Effector memory CD4-positive, alpha-beta T cell (primary cell): ENCODE data around the gene ACSF3.

Experiments
- DNase-seq, 3 donors: peaks; one replicate each; pipeline ENCODE4 v3.0.0-alpha.2; 2020
- H3K27ac ChIP-seq: 2 replicates; pipeline ENCODE4 v1.7.0; 2013; ENCODE audit warnings: mild to moderate bottlenecking, low read length, moderate library complexity; ENCODE audit not compliant: insufficient read depth, poor library complexity, severe bottlenecking
- H3K27me3 ChIP-seq: replicated peaks from 2 replicates; pipeline ENCODE4 v1.7.0; 2013; ENCODE audit warnings: mild to moderate bottlenecking, low read length; ENCODE audit not compliant: insufficient read depth, control insufficient read depth, poor library complexity, severe bottlenecking
- H3K36me3 ChIP-seq: 2 replicates; pipeline ENCODE4 v1.7.0; 2013; ENCODE audit warnings: mild to moderate bottlenecking, low read length, moderate library complexity; ENCODE audit not compliant: control insufficient read depth, insufficient read depth
- H3K4me1 ChIP-seq: 2 replicates; pipeline ENCODE4 v1.7.0; 2013; ENCODE audit warnings: low read length, mild to moderate bottlenecking; ENCODE audit not compliant: control insufficient read depth, insufficient read depth, poor library complexity, severe bottlenecking
- H3K4me3 ChIP-seq: 2 replicates; pipeline ENCODE4 v1.7.0; 2013; ENCODE audit warnings: low read length, low read depth, mild to moderate bottlenecking; ENCODE audit not compliant: insufficient read depth, poor library complexity, severe bottlenecking
- H3K9me3 ChIP-seq: 2 replicates; pipeline ENCODE4 v1.7.0; 2013; ENCODE audit warnings: mild to moderate bottlenecking, low read length, moderate library complexity; ENCODE audit not compliant: control insufficient read depth

ACSF3 gene

GRCh38 chr16:89150090-89150835 is 56.6 kb downstream of the ACSF3 start:
- Histone ChIP-seq H3K4me1 (no peaks in the 10 kb centered on the region), H3K27me3 (no peaks in the 10 kb centered on the region), H3K9me3 (no peaks in the 10 kb centered on the region), H3K36me3 (peaks cover 37% of the 10 kb centered on the region), H3K27ac (no peak overlapping the region), H3K4me3 (no peak overlapping the region)
- no peak for DNase-seq

DNA sequence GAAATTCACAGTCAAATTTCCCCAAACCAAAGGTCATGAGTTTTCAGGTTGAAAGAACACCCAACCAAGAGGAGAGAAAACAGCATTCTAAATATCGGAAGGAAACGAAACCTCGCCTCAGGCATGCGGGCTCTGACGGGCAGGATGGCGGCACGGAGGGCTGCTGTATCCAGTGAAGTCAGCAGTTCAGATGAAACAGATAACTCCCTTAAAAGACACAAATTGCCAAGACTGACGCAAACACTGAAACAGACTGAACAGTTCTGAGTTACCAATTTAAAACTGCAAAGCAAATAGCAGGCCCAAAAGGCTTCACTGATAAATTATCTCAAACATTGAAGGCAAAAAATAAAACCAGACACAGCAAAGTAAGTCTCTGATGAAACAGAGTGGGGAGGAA is 57.3 kb downstream of the ACSF3 start:
- Histone ChIP-seq H3K4me3 (no peak overlapping the region), H3K27me3 (no peaks in the 10 kb centered on the region), H3K36me3 (peaks cover 30% of the 10 kb centered on the region), H3K27ac (no peak overlapping the region), H3K4me1 (no peaks in the 10 kb centered on the region), H3K9me3 (no peaks in the 10 kb centered on the region)
- DNase-seq: no peak

DNA sequence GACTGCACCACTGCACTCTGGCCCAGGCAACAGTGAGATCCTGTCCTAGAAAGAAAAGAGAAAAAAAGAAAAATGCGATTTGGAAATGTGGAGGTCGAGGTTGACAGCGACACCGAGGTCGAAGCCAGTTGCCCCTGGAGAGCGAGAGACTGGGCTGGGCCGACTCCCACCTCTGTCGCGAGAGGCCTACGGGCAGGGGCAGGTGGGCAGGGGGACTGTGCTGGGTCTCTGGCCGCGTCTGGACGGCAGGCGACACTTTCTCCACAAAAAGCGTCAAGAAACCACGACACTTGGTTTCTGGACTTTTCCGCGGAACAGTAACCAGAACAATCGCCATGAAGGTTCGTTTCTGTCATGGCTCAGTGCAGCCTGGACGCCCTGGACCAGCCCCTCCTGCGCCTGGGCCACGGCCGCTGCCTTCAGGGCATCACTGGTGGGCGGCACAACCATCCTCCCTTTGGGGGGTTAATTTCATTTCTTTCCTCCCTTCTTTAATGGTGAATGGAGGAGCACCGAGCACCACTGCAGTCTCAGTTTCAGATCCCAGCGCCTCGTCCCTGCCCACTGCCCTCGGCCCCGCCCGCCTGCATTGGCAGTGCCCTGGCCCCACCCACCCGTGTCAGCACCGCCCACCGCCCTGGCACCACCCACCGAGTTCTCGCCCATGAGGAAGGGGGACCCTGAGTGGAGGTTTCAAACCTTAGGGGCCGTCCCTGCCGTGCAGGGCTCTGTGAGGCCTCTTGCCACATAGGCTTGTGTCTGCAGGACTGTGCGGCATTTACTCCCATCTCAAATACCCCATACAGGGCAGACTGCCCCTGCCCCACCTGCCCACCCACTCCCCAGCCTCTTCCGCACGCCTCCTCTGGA is 59.4 kb downstream of the ACSF3 start:
- H3K4me3 ChIP-seq: no peak overlapping the region
- H3K9me3 ChIP-seq: no peaks in the 10 kb centered on the region
- H3K27me3 ChIP-seq: no peaks in the 10 kb centered on the region
- no peak for DNase-seq
- H3K4me1 ChIP-seq: no peaks in the 10 kb centered on the region
- H3K27ac ChIP-seq: no peak overlapping the region
- peaks cover 26% of the 10 kb centered on the region for H3K36me3 ChIP-seq

GRCh38 chr16:89153848-89154271 is 60.2 kb downstream of the ACSF3 start:
- no peak overlapping the region for H3K27ac ChIP-seq
- H3K4me3 ChIP-seq: no peak overlapping the region
- no peaks in the 10 kb centered on the region for H3K4me1 ChIP-seq
- H3K36me3 ChIP-seq: peaks cover 22% of the 10 kb centered on the region
- no peaks in the 10 kb centered on the region for H3K27me3 ChIP-seq
- no peak for DNase-seq
- H3K9me3 ChIP-seq: no peaks in the 10 kb centered on the region

DNA sequence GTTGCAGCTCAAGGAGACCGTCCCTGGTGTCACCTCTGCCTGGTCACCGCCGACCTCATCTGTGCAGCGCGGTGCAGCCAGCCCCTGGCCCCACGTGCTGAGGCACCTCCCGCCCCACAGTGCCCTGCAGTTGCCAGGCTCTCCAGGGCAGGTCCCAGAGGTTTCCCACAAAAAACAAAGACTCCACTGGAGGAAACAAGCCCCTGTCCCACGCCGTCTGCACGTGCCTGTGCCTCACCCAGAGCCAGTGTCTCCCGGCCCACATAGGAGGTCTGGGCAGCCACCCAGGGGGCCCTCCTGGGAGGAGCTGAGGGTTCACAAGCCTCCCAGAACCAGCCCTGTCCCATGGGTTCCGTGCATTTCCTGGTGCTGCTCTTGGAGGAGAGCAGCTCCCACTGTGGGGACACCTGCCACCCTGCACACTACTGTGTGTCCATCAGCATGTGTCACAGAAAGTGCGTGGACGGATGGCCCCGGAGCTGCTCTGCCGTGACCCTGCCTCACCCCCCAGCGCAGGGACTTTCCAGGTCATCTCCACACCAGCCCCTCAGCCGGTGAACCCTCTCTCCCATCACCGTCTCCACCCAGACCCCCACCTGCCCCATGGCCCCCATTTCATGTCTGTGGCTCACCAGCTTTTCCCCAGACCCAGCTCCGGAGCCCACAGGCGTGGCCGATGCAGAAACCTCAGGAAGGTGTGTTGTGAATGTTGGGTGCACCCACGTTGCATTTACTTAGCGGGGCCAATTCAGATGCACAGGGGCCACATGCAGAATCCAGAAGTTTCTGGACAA is 60.9 kb downstream of the ACSF3 start:
- Histone ChIP-seq H3K4me1 (no peaks in the 10 kb centered on the region), H3K9me3 (no peaks in the 10 kb centered on the region), H3K27me3 (no peaks in the 10 kb centered on the region), H3K4me3 (no peak overlapping the region), H3K36me3 (peaks cover 15% of the 10 kb centered on the region), H3K27ac (no peak overlapping the region)
- no peak for DNase-seq

- H3K27me3 ChIP-seq: no peaks in the 10 kb centered on the region
- H3K36me3 ChIP-seq: peaks cover 10% of the 10 kb centered on the region
- H3K9me3 ChIP-seq: no peaks in the 10 kb centered on the region
- H3K4me3 ChIP-seq: no peak overlapping the region
- H3K27ac ChIP-seq: no peak overlapping the region
- DNase-seq: no peak
- no peaks in the 10 kb centered on the region for H3K4me1 ChIP-seq
Measured at GRCh38 chr16:89155184-89155679, 61.6 kb downstream of the ACSF3 start.

GRCh38 chr16:89155851-89156739 is 62.4 kb downstream of the ACSF3 start:
- Histone ChIP-seq H3K27me3 (no peaks in the 10 kb centered on the region), H3K4me3 (no peak overlapping the region), H3K27ac (no peak overlapping the region), H3K9me3 (no peaks in the 10 kb centered on the region), H3K36me3 (peaks cover 4% of the 10 kb centered on the region), H3K4me1 (no peaks in the 10 kb centered on the region)
- DNase-seq: no peak

GRCh38 chr16:89156740-89157645 is 63.3 kb downstream of the ACSF3 start:
- Histone ChIP-seq H3K27me3 (no peaks in the 10 kb centered on the region), H3K9me3 (no peaks in the 10 kb centered on the region), H3K36me3 (peaks cover under 1% of the 10 kb centered on the region), H3K4me1 (no peaks in the 10 kb centered on the region), H3K27ac (no peak overlapping the region), H3K4me3 (no peak overlapping the region)
- DNase-seq: no peak
